Measurements from ENCODE around the gene MYH9.
"Not testable (repeated sequence)": the region's sequence is repeated elsewhere in the genome, so short reads cannot be mapped to it uniquely, and the experiment has no call there.

MYH9 gene

DNA sequence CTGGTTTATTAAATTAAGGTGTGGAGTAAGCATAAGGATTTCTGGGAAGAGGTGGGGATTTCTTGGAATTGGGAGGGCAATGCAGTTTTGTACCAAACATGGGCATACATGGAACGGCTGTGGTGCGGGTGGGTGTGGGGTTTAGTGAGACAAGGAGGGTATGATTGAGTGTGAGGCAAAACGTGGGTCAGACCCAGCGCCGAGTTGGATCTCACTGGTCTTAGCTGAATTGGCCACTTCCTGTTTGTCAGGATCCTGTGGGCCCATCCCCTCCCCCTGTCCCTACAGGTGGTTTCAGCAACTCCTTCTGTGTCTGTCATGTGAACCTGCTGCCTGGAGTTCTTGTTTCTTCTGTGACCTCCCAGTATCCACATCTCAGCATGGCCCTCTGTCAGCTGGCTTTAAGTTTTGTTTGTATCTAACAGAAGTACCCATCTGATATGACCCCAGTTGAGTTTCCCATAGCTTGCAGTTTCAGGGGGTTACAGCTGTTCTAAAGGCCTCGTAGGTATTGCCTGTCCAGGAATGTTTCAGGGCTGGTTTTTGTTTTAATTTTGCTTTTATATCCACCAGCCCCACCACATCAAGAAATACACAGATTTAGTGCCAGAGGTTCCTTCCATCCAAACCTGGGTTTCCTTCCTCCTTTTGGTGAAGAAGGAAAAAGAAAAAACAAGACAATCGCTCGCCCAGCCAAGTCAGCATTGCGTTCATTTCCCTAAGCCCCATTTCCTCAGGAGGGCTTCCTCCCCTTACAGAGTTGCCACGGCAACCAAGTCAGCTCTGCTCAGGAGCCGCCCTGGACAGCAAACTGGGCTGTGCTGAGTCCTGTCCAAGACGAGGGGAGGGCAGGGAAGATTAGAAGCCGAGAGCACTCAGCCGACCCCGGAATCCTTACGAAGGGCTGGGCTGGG is 128.8 kb downstream of the MYH9 start:
- peak overlapping the region in 1 of 2 donors; percentile 15 for H3K4me3 ChIP-seq (ENCODE audit: low read length in 2 of 2)
- H3K9me3 ChIP-seq (ENCODE audit: control insufficient read depth in 2 of 2, low read length in 2 of 2): no peaks in the 10 kb centered on the region
- H3K4me1 ChIP-seq (ENCODE audit: control insufficient read depth, insufficient read depth, low read length): peaks cover 30% of the 10 kb centered on the region
- no peaks in the 10 kb centered on the region for H3K27me3 ChIP-seq (ENCODE audit: control insufficient read depth in 1 of 2, insufficient read depth in 2 of 2, low read length in 2 of 2)
- peaks cover 10 to 12% of the 10 kb centered on the region in 2 donors for H3K36me3 ChIP-seq (ENCODE audit: control insufficient read depth in 2 of 2, insufficient read depth in 2 of 2, low read length in 2 of 2)
- peak overlapping the region; percentile 31 for H3K27ac ChIP-seq (ENCODE audit: low read length)
- peak overlapping the region in 1 of 2 donors; percentile 5 for H3K9ac ChIP-seq (ENCODE audit: low read length in 2 of 2)

GRCh38 chr22:36257948-36258670 is 129.7 kb downstream of the MYH9 start:
- H3K27me3 ChIP-seq (ENCODE audit: control insufficient read depth in 1 of 2, insufficient read depth in 2 of 2, low read length in 2 of 2): no peaks in the 10 kb centered on the region
- H3K9me3 ChIP-seq (ENCODE audit: control insufficient read depth in 2 of 2, low read length in 2 of 2): no peaks in the 10 kb centered on the region
- peak overlapping the region; percentile 31 for H3K27ac ChIP-seq (ENCODE audit: low read length)
- H3K36me3 ChIP-seq (ENCODE audit: control insufficient read depth in 2 of 2, insufficient read depth in 2 of 2, low read length in 2 of 2): peaks cover 7 to 12% of the 10 kb centered on the region in 2 donors
- H3K4me3 ChIP-seq (ENCODE audit: low read length in 2 of 2): peak overlapping the region in 1 of 2 donors; percentile 3
- peaks cover 38% of the 10 kb centered on the region for H3K4me1 ChIP-seq (ENCODE audit: control insufficient read depth, insufficient read depth, low read length)
- H3K9ac ChIP-seq (ENCODE audit: low read length in 2 of 2): no peak overlapping the region

- H3K9ac ChIP-seq (ENCODE audit: low read length in 2 of 2): no peak overlapping the region
- H3K36me3 ChIP-seq (ENCODE audit: control insufficient read depth in 2 of 2, insufficient read depth in 2 of 2, low read length in 2 of 2): peaks cover 7 to 9% of the 10 kb centered on the region in 2 donors
- H3K4me3 ChIP-seq (ENCODE audit: low read length in 2 of 2): no peak overlapping the region
- H3K27ac ChIP-seq (ENCODE audit: low read length): no peak overlapping the region
- H3K4me1 ChIP-seq (ENCODE audit: control insufficient read depth, insufficient read depth, low read length): peaks cover 45% of the 10 kb centered on the region
- H3K27me3 ChIP-seq (ENCODE audit: control insufficient read depth in 1 of 2, insufficient read depth in 2 of 2, low read length in 2 of 2): no peaks in the 10 kb centered on the region
- no peaks in the 10 kb centered on the region for H3K9me3 ChIP-seq (ENCODE audit: control insufficient read depth in 2 of 2, low read length in 2 of 2)
Measured at GRCh38 chr22:36257308-36257707, 130.5 kb downstream of the MYH9 start.

- no peaks in the 10 kb centered on the region for H3K27me3 ChIP-seq (ENCODE audit: control insufficient read depth in 1 of 2, insufficient read depth in 2 of 2, low read length in 2 of 2)
- no peaks in the 10 kb centered on the region for H3K9me3 ChIP-seq (ENCODE audit: control insufficient read depth in 2 of 2, low read length in 2 of 2)
- peaks cover 3 to 9% of the 10 kb centered on the region in 2 donors for H3K36me3 ChIP-seq (ENCODE audit: control insufficient read depth in 2 of 2, insufficient read depth in 2 of 2, low read length in 2 of 2)
- H3K27ac ChIP-seq (ENCODE audit: low read length): no peak overlapping the region
- H3K4me3 ChIP-seq (ENCODE audit: low read length in 2 of 2): no peak overlapping the region
- peaks cover 45% of the 10 kb centered on the region for H3K4me1 ChIP-seq (ENCODE audit: control insufficient read depth, insufficient read depth, low read length)
- no peak overlapping the region for H3K9ac ChIP-seq (ENCODE audit: low read length in 2 of 2)
Measured at GRCh38 chr22:36256478-36256877, 131.3 kb downstream of the MYH9 start.

DNA sequence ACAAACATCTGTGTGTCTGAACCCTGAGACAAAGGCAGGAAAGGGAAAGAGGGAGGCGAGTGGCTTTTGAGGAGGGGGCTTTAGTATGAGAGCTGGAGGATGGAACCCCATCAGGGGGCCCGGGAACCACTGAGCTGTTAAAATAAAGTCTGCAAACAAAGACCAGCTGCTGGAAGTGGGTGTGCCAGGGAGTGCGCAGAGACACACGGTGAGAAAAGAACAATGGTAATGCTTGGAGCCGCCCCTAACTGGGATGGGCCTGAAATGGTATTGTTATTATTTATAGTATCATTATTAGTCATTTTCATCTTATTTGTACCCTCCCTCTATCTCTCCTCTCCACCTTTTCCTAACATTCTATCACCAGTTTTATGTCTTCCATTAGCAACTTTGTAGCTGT is 132.2 kb downstream of the MYH9 start:
- H3K4me1 ChIP-seq (ENCODE audit: control insufficient read depth, insufficient read depth, low read length): peaks cover 45% of the 10 kb centered on the region
- H3K9ac ChIP-seq (ENCODE audit: low read length in 2 of 2): peak overlapping the region in 1 of 2 donors; percentile 55
- peak overlapping the region; percentile 63 to 65 for H3K4me3 ChIP-seq (ENCODE audit: low read length in 2 of 2)
- peak overlapping the region; percentile 64 for H3K27ac ChIP-seq (ENCODE audit: low read length)
- H3K9me3 ChIP-seq (ENCODE audit: control insufficient read depth in 2 of 2, low read length in 2 of 2); H3K27me3 ChIP-seq (ENCODE audit: control insufficient read depth in 1 of 2, insufficient read depth in 2 of 2, low read length in 2 of 2); H3K36me3 ChIP-seq (ENCODE audit: control insufficient read depth in 2 of 2, insufficient read depth in 2 of 2, low read length in 2 of 2): not testable (repeated sequence)

DNA sequence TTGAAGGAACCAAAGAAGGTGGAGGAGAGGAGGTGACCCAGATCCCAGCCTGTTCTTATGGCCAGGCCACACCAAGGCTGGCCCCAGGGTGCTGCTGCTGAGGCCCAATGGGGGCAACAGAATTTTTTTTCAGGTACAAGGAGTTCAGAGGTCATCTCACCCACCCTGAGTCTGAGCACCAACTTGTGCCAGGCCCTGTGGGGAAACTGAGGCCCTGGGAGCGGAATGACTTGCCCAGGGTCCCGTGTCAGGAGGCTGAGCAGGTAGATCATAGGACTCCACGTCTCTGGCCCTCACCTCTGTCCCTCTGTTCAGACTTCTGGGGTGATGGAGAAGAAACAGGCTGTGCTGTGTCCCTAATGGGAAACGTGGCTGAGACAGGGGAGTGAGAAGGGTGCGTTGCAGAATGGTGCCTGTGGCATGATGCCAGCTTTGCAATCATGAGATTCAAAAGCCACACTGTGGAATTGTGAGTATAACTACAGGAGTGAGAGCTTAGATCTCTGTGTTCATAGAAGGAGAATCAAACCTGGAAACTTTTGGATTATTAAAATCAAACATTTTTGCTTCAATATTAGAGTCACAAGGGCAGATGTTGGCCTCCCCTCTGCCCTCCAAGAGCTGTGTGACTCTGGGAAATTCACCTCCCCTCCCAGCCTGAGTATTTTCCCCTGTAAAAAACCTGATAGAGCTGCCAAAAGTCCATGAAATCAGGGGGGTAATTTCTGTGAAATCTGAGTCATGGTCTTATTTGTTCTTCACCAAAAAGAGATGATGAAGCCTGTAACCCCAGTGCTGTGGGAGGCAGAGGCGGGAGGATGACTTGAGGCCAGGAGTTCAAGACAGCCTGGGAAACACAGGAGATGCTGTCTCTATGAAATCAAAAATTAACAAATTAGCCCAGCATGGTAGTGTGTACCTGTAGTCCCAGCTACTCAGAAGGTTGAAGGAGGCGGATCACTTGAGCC is 134.0 kb downstream of the MYH9 start:
- H3K4me1 ChIP-seq (ENCODE audit: control insufficient read depth, insufficient read depth, low read length): peaks cover 37% of the 10 kb centered on the region
- H3K9me3 ChIP-seq (ENCODE audit: control insufficient read depth in 2 of 2, low read length in 2 of 2): no peaks in the 10 kb centered on the region
- peak overlapping the region; percentile 84 for H3K27ac ChIP-seq (ENCODE audit: low read length)
- peak overlapping the region; percentile 76 to 81 for H3K4me3 ChIP-seq (ENCODE audit: low read length in 2 of 2)
- H3K9ac ChIP-seq (ENCODE audit: low read length in 2 of 2): peak overlapping the region; percentile 65 to 84
- H3K36me3 ChIP-seq (ENCODE audit: control insufficient read depth in 2 of 2, insufficient read depth in 2 of 2, low read length in 2 of 2): peaks cover 0 to 4% of the 10 kb centered on the region in 2 donors
- no peaks in the 10 kb centered on the region for H3K27me3 ChIP-seq (ENCODE audit: control insufficient read depth in 1 of 2, insufficient read depth in 2 of 2, low read length in 2 of 2)

DNA sequence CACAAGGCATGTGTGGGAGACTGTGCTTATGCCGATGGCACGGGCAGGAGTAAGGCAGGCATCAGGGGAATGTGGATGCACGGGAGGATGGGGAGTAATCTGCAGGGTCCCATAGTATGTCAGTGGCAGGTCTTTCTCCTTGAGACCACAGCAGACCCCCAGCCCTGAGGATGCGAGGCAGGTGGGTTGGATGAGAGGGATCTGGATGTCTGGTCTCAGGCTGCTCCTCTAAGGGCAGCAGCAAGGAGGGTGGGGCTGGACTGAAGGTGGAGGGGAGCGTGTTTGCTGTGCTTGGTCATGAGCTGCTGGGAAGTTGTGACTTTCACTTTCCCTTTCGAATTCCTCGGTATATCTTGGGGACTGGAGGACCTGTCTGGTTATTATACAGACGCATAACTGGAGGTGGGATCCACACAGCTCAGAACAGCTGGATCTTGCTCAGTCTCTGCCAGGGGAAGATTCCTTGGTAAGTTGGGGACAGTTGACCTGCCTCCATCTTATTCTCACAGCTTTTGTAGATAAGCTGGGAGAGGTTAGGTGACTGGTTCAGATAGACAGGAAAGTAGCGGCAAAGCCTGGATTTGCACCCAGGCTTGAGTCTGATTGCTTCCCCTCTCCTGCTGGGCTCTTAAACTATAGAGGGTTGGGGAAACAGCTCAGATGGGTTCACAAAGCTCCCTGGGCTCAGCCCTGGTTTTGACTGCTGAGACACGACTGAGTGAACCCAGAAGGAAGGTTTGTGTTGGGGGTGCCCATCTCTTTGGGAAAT is 134.8 kb downstream of the MYH9 start, which contains the start of gene APOL1:
Gene APOL1 (plus strand): TSS at position 380 of the 769 bp plus-strand sequence. CDS start 1,823 bp downstream, outside the sequence.
- H3K9ac ChIP-seq (ENCODE audit: low read length in 2 of 2): peak within 1 kb of the TSS; percentile 65 to 84
- H3K4me1 ChIP-seq (ENCODE audit: control insufficient read depth, insufficient read depth, low read length): peaks cover 31% of the 10 kb centered on the region
- no peaks in the 10 kb centered on the region for H3K27me3 ChIP-seq (ENCODE audit: control insufficient read depth in 1 of 2, insufficient read depth in 2 of 2, low read length in 2 of 2)
- H3K4me3 ChIP-seq (ENCODE audit: low read length in 2 of 2): peak within 1 kb of the TSS; percentile 76 to 81
- no peaks in the 10 kb centered on the region for H3K9me3 ChIP-seq (ENCODE audit: control insufficient read depth in 2 of 2, low read length in 2 of 2)
- peak within 1 kb of the TSS; percentile 84 for H3K27ac ChIP-seq (ENCODE audit: low read length)
- H3K36me3 ChIP-seq (ENCODE audit: control insufficient read depth in 2 of 2, insufficient read depth in 2 of 2, low read length in 2 of 2): peaks cover 0 to 3% of the 10 kb centered on the region in 2 donors

DNA sequence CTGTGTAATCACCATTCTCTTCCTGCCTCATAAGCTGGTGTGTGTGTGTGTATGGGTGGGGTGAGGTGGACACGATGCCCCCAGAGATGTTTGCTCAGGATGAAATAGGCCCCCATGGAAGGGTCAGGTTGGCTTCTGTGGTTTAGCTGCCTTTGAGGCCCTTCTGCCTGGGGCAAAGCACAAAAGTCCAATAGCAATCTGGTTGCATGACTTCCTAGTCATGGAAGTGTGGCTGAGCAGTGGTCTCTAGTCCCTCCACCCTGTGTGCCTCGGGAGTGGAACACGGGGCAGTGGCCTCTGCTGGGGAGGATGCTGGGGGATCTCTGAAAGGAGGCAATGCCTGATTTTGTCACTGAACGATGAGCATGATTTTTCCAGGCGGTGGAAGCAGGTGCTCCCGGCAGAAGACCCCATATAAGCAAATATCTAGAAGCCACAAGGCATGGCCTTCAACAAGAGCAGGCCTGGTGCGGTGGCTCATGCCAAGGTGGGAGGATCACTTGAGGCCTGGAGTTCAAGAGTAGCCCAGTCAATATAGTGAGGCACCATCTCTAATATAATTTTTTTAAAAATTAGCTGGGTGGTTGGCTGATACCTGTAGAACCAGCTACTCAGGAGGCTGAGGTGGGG is 135.7 kb downstream of the MYH9 start:
- H3K9ac ChIP-seq (ENCODE audit: low read length in 2 of 2); H3K9me3 ChIP-seq (ENCODE audit: control insufficient read depth in 2 of 2, low read length in 2 of 2); H3K36me3 ChIP-seq (ENCODE audit: control insufficient read depth in 2 of 2, insufficient read depth in 2 of 2, low read length in 2 of 2); H3K27ac ChIP-seq (ENCODE audit: low read length); H3K27me3 ChIP-seq (ENCODE audit: control insufficient read depth in 1 of 2, insufficient read depth in 2 of 2, low read length in 2 of 2): not testable (repeated sequence)
- peak overlapping the region in 1 of 2 donors; percentile 81 for H3K4me3 ChIP-seq (ENCODE audit: low read length in 2 of 2)
- peaks cover 29% of the 10 kb centered on the region for H3K4me1 ChIP-seq (ENCODE audit: control insufficient read depth, insufficient read depth, low read length)

DNA sequence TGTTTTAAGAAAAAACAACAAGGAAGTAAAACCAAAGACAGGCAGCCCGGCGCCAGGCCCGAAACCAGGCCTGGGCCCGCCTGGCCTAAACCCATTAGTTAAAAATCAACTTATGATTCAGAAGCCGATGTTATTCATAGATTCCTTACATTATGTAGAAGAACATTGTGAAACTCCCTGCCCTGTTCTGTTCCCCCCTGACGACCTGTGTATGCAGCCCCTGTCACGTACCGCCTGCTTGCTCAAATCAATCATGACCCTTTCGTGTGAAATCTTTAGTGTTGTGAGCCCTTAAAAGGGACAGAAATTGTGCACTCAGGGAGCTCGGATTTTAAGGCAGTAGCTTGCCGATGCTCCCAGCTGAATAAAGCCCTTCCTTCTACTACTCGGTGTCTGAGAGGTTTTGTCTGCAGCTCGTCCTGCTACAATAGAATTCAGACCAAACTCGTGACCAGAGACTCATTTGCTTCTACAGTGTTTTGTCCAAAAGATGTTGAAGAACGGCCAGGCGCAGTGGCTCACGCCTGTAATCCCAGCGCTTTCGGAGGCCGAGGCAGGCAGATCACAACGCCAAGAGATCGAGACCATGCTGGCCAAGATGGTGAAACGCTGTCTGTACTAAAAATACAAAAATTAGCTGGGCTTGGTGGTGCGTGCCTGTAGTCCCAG is 137.3 kb downstream of the MYH9 start:
- H3K9me3 ChIP-seq (ENCODE audit: control insufficient read depth in 2 of 2, low read length in 2 of 2); H3K36me3 ChIP-seq (ENCODE audit: control insufficient read depth in 2 of 2, insufficient read depth in 2 of 2, low read length in 2 of 2); H3K9ac ChIP-seq (ENCODE audit: low read length in 2 of 2); H3K4me3 ChIP-seq (ENCODE audit: low read length in 2 of 2); H3K27me3 ChIP-seq (ENCODE audit: control insufficient read depth in 1 of 2, insufficient read depth in 2 of 2, low read length in 2 of 2); H3K27ac ChIP-seq (ENCODE audit: low read length): not testable (repeated sequence)
- peaks cover 29% of the 10 kb centered on the region for H3K4me1 ChIP-seq (ENCODE audit: control insufficient read depth, insufficient read depth, low read length)
